Fibroblast of skin of back (primary cell): ENCODE measurements around the gene KNCN.

ENCODE experiments used
- DNase-seq: peaks from one replicate; pipeline ENCODE4 v3.0.0-alpha.2; 2013

KNCN gene

DNA sequence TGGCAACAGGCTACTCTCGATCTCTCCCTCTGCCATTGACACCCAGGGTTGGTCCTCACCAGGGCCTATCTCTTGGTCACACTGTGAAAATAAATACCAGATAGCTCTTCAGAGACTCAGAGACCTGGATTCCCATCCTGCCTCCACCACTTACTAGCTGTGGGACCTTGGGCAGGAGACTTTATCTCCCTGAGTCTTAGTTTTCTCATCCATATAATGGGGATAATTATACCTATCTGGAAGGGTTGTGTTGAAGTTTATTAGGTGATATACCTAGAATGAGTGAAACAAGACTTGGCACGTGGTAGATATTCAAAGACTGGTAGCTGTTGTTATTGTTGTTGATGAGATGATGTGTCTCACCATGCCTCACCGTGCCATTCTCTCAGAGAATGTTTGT lies 54.4 kb downstream of the KNCN start:
- no peak for DNase-seq

DNA sequence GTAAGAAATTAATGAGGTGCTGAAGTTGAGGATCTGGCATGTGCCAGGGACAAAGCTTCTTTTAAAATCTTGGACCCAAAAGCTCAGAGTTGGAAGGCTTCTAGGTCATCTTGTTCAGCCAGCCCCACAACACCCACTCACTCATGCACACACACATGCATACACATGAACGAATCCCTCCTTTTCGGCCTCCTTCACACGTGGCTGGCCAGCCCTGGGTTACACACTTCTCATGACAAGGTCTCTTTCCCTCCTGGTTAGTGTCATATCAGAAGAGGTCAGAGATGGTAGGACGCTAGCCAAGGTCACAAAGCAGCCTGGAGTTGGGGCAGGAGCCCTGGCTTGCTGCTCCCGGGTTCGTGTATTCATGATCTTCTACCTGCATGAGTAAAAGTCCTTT lies 54.9 kb downstream of the KNCN start:
- no peak for DNase-seq

DNA sequence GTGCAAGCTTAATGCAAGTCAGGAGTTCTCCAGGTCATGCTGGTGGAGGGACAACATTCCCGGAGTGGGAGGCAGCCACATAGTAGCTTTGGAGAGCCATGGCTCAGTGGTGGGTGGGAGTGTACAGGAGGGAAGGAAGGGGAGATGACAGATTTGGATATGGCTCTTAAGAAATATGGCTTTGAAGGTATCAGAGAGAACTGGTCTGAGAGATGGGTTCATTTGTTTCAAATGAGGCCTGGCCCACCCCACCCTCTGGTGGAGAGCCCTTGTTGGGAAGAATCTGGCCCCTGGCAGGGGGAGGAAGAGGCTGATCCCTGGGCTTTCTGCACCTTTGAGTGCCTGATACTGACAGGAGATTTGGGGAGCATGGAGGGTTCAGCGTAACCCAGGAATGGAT lies 55.7 kb downstream of the KNCN start:
- DNase-seq, result no peak
